GM12878 (cell line): ENCODE data around the gene GMDS.

Experiments used
- ASH2L ChIP-seq: fragments of 300-600, 200-600 bp; sonication (generic); IDR thresholded peaks from 2 replicates; pipeline ENCODE4 v1.6.1; 2017; ENCODE audit warnings: low read depth, mild to moderate bottlenecking, borderline replicate concordance
- FOXM1 ChIP-seq: IDR thresholded peaks from 2 replicates; pipeline ENCODE4 v1.6.1; 2012; ENCODE audit warnings: low read depth, mild to moderate bottlenecking, inconsistent platforms, low read length, moderate library complexity
- POLR2A ChIP-seq: IDR thresholded peaks from 2 replicates; pipeline ENCODE4 v1.6.1; 2011; ENCODE audit warnings: low read depth, mild to moderate bottlenecking, low read length
- STAT1 ChIP-seq: fragments of 450-650 bp; conservative IDR thresholded peaks from 2 replicates; pipeline ENCODE4 v1.6.1; 2014; ENCODE audit warnings: antibody characterized with exemption, mild to moderate bottlenecking
- YY1 ChIP-seq: IDR thresholded peaks from 2 replicates; pipeline ENCODE4 v1.6.1; 2011; ENCODE audit warnings: low read depth, mild to moderate bottlenecking, low read length
- TF ChIP-seq, protein P1 (sequence below): fragments of 450-650 bp; IDR thresholded peaks from 2 replicates; pipeline ENCODE4 v1.6.1; 2017; ENCODE audit warnings: mild to moderate bottlenecking
- TF ChIP-seq, protein P2 (sequence below): IDR thresholded peaks from 2 replicates; pipeline ENCODE4 v1.6.1; 2012; ENCODE audit warnings: low read depth, low read length, improper control_type of control experiment
- TF ChIP-seq, protein P3 (sequence below): IDR thresholded peaks from 2 replicates; pipeline ENCODE4 v1.6.1; 2011; ENCODE audit warnings: low read depth, mild to moderate bottlenecking, low read length, moderate library complexity, borderline replicate concordance; ENCODE audit errors: extremely low read depth
- TF ChIP-seq, protein P4 (sequence below), 3 experiments: IDR thresholded peaks in 2 of 3; conservative IDR thresholded peaks in 1 of 3; 2 replicates each; pipeline ENCODE4 v1.5.1; 2011; ENCODE audit warnings: low read depth in 3 of 3, low read length in 3 of 3, mild to moderate bottlenecking in 3 of 3, control low read depth in 2 of 3, moderate library complexity in 2 of 3, inconsistent platforms in 1 of 3, mixed read lengths in 1 of 3; ENCODE audit not compliant: control insufficient read depth in 2 of 3, insufficient read depth in 1 of 3; ENCODE audit errors: extremely low read depth in 1 of 3

DNA sequence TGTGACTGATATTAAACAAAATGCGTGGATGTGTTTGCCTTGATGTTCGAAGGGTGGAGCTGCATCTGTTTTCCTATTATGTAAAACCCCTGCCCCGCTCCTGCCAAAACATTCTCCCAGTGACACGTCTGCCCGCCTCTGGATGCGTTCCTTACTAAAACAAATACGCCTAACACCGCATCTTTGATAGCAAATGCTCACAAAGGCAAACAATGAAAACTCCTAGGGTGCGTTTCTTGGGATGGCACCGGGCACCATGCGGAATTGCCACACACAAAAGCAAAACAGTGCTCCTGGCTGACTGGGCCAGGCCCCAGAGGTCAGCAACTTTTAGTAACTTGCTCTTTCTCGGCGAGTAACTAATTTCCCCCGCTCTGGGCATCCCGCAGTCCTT is 644.6 kb downstream of the GMDS start:
- TF ChIP-seq, protein P1, sequence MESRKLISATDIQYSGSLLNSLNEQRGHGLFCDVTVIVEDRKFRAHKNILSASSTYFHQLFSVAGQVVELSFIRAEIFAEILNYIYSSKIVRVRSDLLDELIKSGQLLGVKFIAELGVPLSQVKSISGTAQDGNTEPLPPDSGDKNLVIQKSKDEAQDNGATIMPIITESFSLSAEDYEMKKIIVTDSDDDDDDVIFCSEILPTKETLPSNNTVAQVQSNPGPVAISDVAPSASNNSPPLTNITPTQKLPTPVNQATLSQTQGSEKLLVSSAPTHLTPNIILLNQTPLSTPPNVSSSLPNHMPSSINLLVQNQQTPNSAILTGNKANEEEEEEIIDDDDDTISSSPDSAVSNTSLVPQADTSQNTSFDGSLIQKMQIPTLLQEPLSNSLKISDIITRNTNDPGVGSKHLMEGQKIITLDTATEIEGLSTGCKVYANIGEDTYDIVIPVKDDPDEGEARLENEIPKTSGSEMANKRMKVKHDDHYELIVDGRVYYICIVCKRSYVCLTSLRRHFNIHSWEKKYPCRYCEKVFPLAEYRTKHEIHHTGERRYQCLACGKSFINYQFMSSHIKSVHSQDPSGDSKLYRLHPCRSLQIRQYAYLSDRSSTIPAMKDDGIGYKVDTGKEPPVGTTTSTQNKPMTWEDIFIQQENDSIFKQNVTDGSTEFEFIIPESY: no peak
- TF ChIP-seq, protein P2, sequence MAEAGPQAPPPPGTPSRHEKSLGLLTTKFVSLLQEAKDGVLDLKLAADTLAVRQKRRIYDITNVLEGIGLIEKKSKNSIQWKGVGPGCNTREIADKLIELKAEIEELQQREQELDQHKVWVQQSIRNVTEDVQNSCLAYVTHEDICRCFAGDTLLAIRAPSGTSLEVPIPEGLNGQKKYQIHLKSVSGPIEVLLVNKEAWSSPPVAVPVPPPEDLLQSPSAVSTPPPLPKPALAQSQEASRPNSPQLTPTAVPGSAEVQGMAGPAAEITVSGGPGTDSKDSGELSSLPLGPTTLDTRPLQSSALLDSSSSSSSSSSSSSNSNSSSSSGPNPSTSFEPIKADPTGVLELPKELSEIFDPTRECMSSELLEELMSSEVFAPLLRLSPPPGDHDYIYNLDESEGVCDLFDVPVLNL: no peak
- TF ChIP-seq, protein P3, sequence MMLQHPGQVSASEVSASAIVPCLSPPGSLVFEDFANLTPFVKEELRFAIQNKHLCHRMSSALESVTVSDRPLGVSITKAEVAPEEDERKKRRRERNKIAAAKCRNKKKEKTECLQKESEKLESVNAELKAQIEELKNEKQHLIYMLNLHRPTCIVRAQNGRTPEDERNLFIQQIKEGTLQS: no peak
- TF ChIP-seq, protein P4, sequence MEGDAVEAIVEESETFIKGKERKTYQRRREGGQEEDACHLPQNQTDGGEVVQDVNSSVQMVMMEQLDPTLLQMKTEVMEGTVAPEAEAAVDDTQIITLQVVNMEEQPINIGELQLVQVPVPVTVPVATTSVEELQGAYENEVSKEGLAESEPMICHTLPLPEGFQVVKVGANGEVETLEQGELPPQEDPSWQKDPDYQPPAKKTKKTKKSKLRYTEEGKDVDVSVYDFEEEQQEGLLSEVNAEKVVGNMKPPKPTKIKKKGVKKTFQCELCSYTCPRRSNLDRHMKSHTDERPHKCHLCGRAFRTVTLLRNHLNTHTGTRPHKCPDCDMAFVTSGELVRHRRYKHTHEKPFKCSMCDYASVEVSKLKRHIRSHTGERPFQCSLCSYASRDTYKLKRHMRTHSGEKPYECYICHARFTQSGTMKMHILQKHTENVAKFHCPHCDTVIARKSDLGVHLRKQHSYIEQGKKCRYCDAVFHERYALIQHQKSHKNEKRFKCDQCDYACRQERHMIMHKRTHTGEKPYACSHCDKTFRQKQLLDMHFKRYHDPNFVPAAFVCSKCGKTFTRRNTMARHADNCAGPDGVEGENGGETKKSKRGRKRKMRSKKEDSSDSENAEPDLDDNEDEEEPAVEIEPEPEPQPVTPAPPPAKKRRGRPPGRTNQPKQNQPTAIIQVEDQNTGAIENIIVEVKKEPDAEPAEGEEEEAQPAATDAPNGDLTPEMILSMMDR (IDR thresholded peaks at IDR 0.05 in 2 of 3, conservative IDR thresholded peaks at IDR 0.05 in 1 of 3; ENCODE audit: control insufficient read depth in 2 of 3, extremely low read depth in 1 of 3, insufficient read depth in 1 of 3, low read depth in 3 of 3, low read length in 3 of 3): no peak
- no peak for TF ChIP-seq STAT1
- TF ChIP-seq ASH2L: no peak
- TF ChIP-seq FOXM1: no peak
- no peak for TF ChIP-seq POLR2A
- no peak for TF ChIP-seq YY1
